Activated CD8-positive, alpha-beta memory T cell treated with anti-CD3 and anti-CD28 coated beads, Interleukin-2, amount 50 U/mL, for 24 hours (primary cell): ENCODE data around the gene MROH7.
"Not testable (repeated sequence)": the region's sequence is repeated elsewhere in the genome, so short reads cannot be mapped to it uniquely, and the experiment has no call there.

ENCODE experiments used
- DNase-seq: peaks from one replicate; pipeline ENCODE4 v3.0.0-alpha.2; 2020; ENCODE audit errors: extremely low read depth

Gene MROH7

DNA sequence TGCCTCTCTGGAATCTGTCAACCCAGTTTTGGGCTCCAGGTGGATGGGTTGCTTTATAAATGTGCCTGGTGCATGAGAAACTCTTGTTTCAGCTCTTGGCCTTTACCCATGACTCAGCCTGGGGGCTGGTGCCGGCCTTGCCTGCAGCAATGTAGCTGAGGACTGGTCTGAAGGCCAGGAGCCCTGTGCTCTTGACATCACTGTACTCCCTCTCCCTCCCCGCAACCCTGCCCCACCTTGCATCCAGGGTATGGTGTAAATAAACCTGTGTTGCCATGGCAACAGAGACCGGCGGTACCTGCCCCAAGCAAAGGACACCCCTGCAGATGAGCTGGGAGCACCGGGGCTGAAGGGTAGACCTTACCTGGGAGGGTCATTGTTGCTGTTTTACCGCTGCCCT is 31.5 kb upstream of the MROH7 start:
- no peak for DNase-seq

DNA sequence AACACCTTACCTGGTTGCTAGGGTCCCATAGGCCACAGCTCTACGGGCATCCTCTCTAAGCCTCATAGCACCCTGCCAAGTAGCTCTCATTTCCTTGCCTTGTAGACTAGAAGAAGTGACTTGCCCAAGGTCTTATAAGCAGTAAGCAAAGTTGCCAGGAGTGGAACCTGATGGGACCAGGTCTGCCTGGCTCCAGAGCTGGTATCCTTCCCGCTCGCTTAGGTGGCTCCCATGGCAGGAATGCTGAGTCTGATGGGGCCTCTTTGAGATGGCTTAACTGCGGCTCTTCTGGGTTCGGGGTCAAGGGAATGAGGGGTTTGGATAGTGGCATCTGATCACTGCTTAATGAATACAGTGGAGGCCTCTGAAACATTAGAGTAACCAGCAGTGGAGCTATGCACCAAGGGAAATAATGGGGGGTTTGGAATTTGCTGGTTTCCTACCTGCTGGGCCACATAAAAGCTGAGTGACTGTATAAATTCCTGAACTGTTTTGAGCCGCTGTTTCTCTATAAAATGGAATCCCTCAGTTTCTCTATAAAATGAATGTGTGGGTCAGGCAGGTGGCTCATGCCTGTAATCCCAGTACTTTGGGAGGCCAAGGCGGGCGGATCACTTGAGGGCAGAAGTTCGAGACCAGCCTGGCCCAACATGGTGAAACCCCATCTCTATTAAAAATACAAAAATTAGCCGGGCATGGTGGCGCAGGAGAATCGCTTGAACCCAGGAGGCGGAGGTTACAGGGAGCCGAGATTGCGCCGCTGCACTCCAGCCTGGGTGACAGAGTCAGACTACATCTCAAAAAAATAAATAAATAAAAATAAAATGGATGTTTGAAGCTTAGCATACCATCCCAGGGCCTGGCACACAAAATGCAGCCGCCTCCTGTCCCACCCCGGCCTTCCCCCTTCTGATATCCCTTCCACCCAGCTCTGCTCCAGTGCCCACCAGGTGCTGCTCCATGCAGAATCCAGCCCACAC is 30.7 kb upstream of the MROH7 start:
- no peak for DNase-seq

DNA sequence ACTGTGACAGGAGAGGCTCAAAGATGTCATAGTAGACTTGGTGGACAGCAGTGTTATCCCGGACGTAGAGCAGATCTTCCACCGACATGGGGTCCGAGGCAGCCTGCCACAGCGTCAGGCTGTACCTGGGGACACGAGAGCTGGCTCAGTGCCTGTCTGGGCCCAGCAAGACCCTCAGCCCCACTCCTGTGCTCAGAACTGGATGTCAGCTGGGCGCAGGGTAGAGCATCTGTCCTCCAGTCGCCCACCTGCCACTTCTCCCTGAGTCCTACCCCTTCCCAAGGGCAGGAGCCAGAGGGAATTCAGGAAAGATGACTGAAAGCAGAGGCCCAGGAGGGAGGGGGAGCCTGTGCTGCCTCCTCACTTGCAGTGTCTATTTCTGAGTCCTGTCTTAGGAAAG is 30.0 kb upstream of the MROH7 start:
- no peak for DNase-seq

DNA sequence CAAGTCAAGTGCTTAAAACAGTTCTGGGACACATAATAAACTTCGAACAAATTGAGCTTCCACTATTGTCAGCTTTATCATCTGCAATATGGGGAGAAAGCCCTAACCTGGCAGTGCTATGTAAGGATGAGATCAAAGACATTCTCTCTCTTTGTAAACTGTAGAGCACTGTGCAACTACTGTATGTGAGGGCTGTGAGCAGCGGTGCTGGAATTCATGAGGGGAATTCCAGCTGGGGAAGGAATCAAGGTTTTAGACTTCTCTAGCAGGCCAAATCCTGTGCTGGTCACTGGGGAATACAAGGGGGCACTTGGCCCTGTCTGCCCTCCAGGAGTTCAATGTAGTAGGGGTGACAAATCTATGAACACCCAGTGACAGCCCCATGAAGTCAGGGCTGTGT is 27.6 kb upstream of the MROH7 start:
- no peak for DNase-seq

DNA sequence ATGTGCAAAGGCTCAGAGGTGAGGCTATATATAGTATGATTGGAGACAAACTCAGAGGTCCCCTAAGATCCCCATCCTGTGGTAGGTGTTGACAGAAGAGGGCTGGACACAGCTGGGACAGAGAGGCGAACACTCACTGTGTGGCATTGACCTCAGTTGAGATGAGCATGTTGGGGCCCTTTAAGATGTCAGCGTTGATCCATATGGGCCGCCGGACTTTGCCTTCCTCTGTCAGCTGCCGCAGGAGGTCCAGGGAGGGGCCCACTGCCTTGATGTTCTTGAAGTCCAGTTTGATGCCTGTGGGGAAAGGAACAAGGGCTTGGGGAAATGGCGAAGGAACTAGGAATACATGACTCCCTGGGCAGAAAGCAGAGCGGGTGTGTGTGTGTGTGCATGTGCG is 27.0 kb upstream of the MROH7 start:
- DNase-seq = no peak

DNA sequence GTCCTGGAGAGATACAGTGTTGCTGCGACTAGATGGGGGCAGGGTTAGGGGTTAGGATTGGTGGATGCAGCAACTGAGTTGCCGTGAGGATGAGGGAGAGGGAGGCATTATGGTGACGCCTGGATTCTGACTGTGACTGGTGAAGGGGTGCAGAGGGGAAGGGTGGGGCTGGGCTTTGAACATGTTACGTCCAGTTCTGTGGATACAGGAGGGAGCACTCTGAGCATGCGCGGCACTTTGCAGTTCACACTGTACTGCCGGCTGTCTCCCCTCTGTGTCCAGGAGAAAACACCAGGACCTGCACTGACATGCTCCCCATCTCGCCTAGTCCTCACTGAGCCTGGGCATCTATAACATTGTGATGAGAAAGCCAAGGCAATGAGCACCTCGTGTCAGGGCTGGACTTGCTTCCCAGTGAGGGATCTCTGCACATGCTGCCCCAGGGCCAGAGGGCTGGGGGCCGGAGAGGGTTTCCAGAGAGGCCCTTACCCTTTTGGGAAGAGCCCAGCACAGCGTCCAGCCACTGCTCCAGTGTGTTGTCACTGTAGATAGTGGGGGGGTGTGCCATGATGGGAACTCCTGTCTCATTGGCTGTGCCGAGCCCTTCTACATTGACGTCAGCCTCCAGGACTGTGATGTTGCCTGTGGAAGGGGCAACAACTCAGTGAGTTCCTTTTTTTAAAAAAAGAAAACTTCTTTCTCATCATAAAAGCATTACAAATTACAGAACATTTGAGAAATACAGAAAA is 25.9 kb upstream of the MROH7 start:
- DNase-seq = no peak

DNA sequence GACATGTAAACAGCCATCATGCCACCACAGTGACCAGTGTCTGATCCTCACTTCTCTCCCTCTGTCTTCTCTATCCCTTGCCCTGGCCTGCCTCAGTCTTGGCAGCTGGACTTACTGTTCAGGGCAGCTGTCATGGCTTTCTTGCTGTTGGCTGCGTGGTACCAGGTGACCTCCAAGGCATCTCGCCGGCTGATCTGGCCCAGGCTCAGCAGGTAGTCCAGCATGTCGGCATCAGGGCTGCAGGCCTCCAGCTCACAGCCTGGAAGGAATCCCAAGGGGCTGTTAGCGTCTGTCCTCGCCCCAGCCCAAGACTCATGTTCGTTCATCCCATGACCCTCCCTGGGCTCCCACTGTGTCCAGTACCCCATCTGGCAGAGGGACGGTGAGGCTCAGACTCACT is 21.8 kb upstream of the MROH7 start:
- DNase-seq = no peak

DNA sequence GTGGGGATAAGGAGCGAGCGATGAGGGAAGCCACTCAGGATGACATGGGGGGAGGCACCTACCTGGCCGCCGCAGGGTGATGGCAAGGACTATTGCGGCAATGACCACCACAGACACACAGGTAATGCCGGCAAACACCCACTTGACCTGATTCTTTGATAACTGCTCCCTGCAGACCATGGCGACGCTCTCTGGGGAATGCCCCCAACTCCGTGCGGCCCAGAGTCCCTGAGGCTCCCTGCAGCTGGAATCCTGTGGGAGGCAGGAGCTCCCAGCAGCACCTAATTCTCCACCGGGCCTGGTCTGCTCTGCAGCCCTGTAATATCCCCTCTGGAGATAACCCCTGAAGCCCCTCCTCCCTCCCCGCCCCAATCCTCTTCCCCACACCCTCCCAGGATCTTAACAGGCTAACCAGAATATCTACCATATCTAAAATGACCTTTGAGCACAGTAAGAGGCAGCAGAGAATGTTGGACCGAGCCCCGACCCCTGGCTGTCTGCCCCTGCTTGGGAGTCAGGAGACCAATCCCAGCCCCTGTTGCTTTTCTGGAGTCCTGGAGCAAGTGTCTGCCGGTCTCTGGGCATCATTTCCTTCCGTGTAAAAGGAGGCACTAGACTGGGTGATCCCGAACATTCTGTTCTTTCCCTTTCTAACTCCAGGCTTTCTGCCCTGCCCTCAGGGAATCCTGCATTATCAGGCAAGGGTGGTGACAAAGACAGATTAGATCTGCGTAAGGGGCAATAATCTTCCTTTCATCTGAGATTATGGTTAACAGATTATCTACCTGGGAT is 18.2 kb upstream of the MROH7 start, which contains the start of gene FAM151A:
Gene FAM151A (minus strand): TSS at position 310 of the 792 bp plus-strand sequence. CDS start 130 bp downstream, at position 180.
- no peak for DNase-seq

DNA sequence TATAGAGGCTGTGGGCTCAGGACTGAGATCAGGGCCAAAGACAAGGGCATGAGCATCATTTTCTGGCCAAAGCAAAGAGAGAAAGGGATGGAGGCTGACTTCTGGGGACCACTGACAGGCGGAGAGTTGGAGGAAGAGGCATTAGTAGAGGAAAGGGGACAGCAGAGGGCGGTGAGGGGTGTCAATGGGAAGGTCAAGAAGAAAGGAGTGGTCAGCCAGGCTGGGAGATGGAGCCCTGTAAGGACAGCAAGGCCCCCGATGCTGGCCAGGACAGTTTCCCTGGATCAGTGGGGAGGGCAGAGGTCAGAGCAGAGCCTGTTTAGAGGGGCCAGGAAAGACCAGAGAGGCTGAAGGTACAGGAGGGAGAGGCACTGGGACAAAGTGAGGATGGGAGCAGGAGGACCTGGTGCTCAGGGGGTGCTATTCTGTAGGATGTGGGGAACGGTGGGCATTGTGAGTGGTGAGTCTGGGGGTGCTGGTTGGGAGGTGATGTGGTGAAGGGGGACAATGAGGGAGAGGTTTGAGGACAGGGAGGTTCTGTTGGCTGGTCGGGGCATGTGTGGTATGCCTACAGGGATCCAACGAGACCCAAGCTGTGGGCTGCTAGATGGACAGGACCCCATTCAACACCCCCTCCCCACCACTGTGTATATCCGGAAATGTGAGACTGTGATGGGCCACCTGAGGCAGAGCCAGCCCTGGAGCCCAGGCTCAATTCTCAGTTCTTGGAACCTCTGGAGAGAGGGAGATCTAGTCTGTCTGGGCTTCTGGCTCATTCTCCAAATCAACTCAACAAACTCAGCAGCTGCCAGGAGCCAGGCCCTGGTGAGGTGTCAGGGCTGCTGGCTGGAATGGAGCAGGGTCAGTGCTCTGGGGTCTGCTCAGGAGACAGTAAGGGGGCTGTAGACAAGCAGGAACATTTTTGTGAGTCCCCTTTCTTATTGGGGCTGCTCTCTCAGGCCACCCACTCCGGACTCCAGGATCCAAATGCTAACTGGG is 16.8 kb upstream of the MROH7 start:
- no peak for DNase-seq

DNA sequence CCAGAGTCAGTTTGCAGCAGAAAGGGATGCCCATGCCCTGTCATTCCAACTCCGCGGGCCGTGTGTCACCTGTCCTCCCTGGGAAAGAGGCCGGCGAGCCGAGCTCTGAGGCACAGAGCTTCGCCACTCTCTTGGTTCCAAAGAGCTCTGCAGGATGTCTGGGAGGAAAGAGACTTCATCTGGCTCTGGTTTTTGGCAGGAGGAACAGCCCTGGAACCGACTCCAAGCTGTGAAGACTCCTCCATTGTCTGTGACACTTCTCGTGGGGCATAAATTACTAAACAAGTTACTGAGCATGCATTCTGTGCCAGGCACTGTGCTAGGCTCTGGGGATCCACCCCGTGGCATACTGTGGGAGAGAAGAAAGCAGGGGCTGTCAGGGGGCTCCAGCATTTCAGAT is 14.4 kb upstream of the MROH7 start:
- DNase-seq = no peak

DNA sequence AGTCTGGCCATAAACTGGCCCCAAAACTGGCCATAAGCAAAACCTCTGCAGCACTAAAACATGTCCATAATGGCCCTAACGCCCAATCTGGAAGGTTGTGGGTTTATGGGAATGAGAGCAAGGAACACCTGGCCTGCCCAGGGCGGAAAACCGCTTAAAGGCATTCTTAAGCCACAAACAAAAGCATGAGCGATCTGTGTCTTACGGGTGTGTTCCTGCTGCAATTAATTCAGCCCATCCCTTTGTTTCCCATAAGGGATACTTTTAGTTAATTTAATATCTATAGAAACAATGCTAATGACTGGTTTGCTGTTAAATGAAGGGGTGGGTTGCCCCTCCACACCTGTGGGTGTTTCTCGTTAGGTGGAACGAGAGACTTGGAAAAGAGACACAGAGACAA is 5.8 kb upstream of the MROH7 start:
- DNase-seq = not testable (repeated sequence)

DNA sequence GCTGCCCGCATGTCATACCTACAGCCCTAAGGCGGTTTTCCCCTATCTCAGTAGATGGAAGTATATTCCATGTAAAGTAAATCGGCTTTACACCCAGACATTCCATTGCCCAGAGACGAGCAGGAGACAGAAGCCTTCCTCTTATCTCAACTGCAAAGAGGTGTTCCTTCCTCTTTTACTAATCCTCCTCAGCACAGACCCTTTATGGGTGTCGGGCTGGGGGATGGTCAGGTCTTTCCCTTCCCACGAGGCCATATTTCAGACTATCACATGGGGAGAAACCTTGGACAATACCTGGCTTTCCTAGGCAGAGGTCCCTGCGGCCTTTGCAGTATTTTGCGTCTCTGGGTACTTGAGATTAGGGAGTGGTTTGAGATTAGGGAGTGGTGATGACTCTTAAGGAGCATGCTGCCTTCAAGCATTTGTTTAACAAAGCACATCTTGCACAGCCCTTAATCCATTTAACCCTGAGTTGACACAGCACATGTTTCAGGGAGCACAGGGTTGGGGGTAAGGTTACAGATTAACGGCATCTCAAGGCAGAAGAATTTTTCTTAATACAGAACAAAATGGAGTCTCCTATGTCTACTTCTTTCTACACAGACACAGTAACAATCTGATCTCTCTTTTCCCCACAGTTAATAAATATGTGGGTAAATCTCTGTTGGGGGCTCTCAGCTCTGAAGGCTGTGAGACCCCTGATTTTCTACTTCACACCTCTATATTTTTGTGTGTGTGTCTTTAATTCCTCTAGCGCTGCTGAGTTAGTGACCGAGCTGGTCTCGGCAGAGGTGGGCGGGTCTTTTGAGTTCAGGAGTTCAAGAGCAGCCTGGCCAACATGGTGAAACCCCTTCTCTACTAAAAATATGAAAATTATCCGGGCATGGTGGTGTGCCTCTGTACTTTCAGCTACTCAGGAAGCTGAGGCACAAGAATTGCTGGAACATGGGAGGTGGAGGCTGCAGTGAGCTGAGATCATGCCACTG is 4.8 kb upstream of the MROH7 start:
- DNase-seq = not testable (repeated sequence)

DNA sequence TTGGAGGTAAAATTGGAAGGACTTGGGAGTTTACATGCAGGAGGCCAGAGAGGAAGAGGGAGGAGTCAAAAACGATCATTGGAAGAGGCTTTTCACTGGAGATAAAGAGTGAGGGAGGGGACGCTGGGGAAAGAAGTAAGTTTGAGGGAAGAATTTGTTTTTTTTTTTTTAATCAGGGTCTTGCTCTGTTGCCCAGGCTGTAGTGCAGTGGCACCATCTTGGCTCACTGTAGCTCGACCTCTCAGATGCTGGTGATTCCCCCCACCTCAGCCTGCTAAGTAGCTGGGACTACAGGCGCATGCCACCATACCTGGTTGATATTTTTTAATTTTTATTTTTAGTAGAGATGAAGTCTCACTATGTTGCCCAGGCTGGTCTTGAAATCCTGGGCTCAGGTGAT is 1.2 kb upstream of the MROH7 start:
- no peak for DNase-seq

DNA sequence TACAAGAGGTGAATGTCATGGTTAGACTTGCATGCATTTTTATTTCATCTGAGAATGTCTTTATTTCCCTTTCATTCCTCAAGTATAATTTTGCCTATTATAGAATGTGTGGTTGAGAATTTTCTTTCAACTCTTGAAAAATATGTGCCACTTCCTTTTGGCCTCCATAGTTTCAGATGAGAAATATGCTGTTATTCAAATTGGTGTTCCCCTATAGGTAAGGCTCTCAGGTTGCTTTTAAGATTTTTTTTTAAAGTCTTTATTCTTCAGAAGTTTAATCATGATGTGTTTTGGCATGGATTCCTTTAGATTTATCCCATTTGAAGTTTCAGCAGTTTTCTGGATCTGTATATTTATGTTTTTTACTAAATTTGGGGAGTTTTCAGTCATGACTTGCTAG is 2.1 kb downstream of the MROH7 start:
- DNase-seq = no peak

DNA sequence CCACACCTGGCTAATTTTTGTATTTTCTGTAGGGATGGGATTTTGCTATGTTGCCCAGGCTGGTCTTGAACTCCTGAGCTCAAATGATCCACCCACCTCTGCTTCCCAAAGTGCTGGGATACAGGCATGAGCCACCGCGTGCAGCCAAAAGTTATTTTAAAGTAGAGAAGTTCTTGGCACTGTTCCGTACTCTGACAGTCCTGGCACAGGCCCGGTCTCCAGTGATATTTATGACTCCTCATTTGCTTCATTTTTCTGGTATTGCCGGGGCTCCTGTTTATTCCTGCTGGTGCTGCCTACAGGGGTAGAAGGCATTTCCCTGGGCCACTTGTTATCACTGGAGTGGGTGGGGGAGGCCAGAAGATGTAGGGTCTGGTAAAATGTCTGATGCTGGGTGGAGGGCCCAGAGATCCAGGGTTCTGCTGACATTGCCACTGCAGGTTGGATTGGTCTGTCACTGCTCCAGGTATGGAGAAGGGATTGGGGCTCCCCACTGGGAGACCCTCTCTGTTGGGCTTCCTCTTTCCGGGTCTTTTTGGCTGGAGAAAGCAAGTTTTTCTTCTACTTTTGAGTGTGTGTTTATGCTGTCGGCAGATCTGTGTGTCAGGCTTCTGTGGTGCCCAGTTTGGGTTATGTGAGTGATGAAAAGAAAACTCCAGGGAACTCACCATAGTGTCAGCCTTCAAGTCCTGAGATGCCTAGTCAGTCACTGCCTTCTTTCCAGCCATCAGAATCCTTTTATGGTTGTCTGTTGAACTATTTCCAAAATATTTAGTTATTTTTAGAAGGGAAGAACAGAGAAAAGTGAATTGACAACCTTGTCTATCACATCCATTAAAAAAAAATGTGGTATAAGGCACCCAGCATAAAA is 4.5 kb downstream of the MROH7 start:
- DNase-seq = no peak

DNA sequence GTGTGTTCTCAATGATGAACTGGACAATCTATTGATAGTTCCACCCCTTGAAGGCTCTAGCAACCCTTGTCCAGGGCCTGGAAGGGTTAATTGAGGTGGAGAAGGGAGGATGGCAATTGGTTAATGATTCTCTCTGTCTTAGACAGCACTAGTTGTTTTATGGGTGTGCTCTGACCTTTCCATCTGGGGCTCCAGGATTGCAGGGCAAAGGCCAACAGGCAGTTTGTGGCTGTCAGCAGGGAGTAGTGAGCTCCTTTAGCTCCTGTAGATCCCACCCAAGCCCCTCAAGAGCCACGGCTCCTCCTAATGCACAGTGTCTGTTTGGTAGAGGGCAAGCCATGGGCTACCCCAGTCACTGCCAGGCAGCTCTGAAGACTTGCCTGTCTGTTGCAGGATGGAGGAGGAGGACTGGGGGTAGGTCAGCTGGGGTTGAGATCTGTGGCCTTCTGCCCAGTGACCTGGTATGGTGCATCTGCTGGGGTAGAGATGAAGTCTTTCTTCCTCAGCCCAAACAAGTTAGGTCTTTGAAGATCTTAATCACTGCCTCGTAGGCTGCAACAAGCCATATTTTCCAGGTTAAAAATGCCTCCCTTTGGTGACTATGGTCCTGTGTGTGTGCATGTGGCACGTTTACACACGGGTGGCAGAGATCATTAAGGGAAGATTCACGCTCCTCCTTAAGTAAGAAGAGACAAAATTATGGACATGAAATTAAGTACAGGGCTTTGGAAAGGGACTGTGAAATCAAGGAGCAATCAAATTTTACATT is 7.7 kb downstream of the MROH7 start:
- DNase-seq = no peak

DNA sequence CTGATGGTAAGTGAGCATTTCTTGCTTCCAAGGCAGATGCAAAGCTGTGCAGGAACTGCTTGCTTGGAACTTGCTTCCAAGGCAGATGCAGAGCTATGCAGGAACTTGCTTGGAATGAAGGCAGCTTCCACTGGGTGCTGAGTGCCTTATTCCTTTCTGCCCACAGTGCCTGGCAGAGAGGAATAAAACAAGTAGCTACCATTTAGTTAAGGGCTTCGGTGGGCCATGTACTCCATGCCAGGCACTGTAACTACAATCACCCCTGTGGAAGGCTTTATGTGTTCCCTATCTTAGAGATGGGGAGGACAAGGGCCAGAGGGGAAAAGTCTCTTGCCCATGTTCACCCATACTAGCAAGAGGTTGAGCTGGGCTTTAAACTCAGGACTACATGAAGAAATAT is 8.3 kb downstream of the MROH7 start:
- DNase-seq = no peak

DNA sequence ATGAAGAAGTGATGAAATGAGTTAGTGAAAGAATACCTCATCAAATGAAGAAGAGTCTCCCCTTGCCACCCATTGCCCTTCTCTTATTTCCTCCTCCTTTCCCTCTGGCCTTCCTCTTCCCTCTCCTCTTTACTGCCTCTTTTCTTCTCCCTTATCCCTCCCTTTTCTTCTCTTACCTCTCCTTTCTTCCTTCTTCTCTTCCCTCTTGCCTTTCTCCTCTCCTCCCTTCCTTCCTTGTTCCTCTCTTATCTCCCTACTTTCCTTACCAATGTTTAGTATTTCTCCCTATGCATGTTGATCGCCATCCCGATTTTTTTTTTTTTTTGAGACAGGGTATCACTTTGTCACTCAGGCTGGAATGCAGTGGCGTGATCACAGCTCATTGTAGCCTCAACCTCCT is 8.8 kb downstream of the MROH7 start:
- no peak for DNase-seq
